Measurements from ENCODE around the gene GRB10. TPM values are rescaled to one million over a fixed set of nuclear protein-coding genes. Genes with fewer than 3 reads are reported as not detected.

The GRB10 gene
- polyA plus RNA-seq, 2 of the 4 experiments (the other 2 are of a cell fraction): 23.2 to 37.0 TPM

DNA sequence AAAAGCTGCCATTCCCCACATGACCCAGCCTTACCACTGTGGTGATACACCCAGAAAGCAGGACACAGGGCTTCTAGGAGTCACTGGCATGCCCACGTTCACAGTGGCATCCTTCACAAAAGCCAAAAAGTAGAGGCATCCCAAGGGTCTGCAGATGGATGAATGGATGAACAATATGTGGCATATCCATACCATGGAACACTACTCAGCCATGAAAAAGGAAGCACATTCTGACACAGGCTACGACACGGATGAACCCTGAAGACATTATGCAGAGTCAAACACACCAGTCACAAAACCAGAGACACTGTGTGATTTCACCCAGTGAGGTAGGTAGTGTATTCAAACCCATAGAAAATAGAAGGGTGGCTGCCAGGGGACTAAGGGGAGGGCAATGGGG lies 112.8 kb downstream of the GRB10 start:
- Histone ChIP-seq H3K4me1 (peaks cover 7% of the 10 kb centered on the region), H3K4me2 (no peak overlapping the region), H3K27ac (no peak overlapping the region), H3K9me3 (no peaks in the 10 kb centered on the region), H3K4me3 (no peak overlapping the region)
- TF ChIP-seq, protein P1, sequence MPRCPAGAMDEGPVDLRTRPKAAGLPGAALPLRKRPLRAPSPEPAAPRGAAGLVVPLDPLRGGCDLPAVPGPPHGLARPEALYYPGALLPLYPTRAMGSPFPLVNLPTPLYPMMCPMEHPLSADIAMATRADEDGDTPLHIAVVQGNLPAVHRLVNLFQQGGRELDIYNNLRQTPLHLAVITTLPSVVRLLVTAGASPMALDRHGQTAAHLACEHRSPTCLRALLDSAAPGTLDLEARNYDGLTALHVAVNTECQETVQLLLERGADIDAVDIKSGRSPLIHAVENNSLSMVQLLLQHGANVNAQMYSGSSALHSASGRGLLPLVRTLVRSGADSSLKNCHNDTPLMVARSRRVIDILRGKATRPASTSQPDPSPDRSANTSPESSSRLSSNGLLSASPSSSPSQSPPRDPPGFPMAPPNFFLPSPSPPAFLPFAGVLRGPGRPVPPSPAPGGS (IDR thresholded peaks at IDR 0.05): no peak
- no peak for TF ChIP-seq HDAC2 (IDR thresholded peaks at IDR 0.05)
- TF ChIP-seq HOXB5 (CRISPR knock-in tag; IDR thresholded peaks at IDR 0.05): no peak
- TF ChIP-seq SREBF2 (IDR thresholded peaks at IDR 0.05): no peak
- TF ChIP-seq JUNB (IDR thresholded peaks at IDR 0.05): no peak
- no peak for TF ChIP-seq MYC (IDR thresholded peaks at IDR 0.05; ENCODE audit: borderline replicate concordance, low read length)
- TF ChIP-seq KDM1A (IDR thresholded peaks at IDR 0.05; ENCODE audit: low read depth): no peak
- no peak for TF ChIP-seq MAZ (IDR thresholded peaks at IDR 0.05; ENCODE audit: borderline replicate concordance, low read depth, low read length)
- TF ChIP-seq RNF2 (IDR thresholded peaks at IDR 0.05; ENCODE audit: borderline replicate concordance, low read depth): no peak
- TF ChIP-seq, protein P2, sequence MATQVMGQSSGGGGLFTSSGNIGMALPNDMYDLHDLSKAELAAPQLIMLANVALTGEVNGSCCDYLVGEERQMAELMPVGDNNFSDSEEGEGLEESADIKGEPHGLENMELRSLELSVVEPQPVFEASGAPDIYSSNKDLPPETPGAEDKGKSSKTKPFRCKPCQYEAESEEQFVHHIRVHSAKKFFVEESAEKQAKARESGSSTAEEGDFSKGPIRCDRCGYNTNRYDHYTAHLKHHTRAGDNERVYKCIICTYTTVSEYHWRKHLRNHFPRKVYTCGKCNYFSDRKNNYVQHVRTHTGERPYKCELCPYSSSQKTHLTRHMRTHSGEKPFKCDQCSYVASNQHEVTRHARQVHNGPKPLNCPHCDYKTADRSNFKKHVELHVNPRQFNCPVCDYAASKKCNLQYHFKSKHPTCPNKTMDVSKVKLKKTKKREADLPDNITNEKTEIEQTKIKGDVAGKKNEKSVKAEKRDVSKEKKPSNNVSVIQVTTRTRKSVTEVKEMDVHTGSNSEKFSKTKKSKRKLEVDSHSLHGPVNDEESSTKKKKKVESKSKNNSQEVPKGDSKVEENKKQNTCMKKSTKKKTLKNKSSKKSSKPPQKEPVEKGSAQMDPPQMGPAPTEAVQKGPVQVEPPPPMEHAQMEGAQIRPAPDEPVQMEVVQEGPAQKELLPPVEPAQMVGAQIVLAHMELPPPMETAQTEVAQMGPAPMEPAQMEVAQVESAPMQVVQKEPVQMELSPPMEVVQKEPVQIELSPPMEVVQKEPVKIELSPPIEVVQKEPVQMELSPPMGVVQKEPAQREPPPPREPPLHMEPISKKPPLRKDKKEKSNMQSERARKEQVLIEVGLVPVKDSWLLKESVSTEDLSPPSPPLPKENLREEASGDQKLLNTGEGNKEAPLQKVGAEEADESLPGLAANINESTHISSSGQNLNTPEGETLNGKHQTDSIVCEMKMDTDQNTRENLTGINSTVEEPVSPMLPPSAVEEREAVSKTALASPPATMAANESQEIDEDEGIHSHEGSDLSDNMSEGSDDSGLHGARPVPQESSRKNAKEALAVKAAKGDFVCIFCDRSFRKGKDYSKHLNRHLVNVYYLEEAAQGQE (IDR thresholded peaks at IDR 0.05): no peak
- TF ChIP-seq TP53 (CRISPR knock-in tag; IDR thresholded peaks at IDR 0.05): no peak
- no peak for TF ChIP-seq RFX5 (IDR thresholded peaks at IDR 0.05)
- TF ChIP-seq TFCP2L1 (CRISPR knock-in tag; IDR thresholded peaks at IDR 0.05): no peak
- TF ChIP-seq, protein P3, sequence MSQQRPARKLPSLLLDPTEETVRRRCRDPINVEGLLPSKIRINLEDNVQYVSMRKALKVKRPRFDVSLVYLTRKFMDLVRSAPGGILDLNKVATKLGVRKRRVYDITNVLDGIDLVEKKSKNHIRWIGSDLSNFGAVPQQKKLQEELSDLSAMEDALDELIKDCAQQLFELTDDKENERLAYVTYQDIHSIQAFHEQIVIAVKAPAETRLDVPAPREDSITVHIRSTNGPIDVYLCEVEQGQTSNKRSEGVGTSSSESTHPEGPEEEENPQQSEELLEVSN (IDR thresholded peaks at IDR 0.05; ENCODE audit: borderline replicate concordance, low read depth): no peak
- TF ChIP-seq, protein P4, sequence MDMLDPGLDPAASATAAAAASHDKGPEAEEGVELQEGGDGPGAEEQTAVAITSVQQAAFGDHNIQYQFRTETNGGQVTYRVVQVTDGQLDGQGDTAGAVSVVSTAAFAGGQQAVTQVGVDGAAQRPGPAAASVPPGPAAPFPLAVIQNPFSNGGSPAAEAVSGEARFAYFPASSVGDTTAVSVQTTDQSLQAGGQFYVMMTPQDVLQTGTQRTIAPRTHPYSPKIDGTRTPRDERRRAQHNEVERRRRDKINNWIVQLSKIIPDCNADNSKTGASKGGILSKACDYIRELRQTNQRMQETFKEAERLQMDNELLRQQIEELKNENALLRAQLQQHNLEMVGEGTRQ (IDR thresholded peaks at IDR 0.05): no peak
- no peak for TF ChIP-seq KDM5A (IDR thresholded peaks at IDR 0.05)
- no peak for TF ChIP-seq CHD4 (IDR thresholded peaks at IDR 0.05; ENCODE audit: borderline replicate concordance)
- TF ChIP-seq ZSCAN20 (CRISPR knock-in tag; IDR thresholded peaks at IDR 0.05): no peak
- POLR2A ChIA-PET: no interaction called here
- DNase-seq (ENCODE audit: low read depth in 1 of 2, low spot score in 1 of 2) (no peak), FAIRE-seq (no peak), ATAC-seq (no peak)
- CTCF ChIA-PET: no interaction called here
- WGBS (ENCODE audit: missing lambda C conversion rate): 22% methylated on average over 3 of the region's 3 CpGs

DNA sequence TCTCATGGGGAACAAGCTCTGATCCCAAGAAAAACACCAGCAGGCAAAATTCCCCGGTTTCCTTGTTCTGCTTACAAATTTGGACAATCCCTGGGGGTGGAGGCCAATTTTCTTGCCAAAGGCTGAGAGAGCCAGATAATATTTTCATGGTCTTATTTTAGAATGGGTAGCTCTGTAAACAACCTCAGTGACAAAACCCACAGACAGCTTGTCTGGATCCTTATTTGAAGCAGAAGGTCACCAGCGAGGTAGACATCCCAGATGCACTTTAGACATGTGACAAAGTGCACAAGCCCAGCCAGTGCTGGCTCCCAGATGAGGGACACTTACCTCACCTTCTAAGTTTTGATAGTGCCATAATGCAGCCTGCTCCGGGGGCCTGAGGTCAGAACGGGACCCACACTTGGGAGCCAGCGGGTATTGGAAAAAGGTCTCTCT lies 114.9 kb downstream of the GRB10 start:
- WGBS (ENCODE audit: missing lambda C conversion rate): 87% methylated on average over 5 of the region's 5 CpGs
- POLR2A ChIA-PET: no interaction called here
- TF ChIP-seq RFX5 (IDR thresholded peaks at IDR 0.05) (no peak), RCOR1 (IDR thresholded peaks at IDR 0.05; ENCODE audit: low read depth, low read length) (no peak), ZSCAN20 (CRISPR knock-in tag; IDR thresholded peaks at IDR 0.05) (no peak), CHD2 (IDR thresholded peaks at IDR 0.05; ENCODE audit: low read length, partially characterized antibody) (no peak), HOXA7 (CRISPR knock-in tag; IDR thresholded peaks at IDR 0.05) (no peak), BHLHE40 (IDR thresholded peaks at IDR 0.05; ENCODE audit: low read depth, low read length) (no peak), RAD21 (conservative IDR thresholded peaks at IDR 0.05 in 1 of 2, IDR thresholded peaks at IDR 0.05 in 1 of 2) (no peak), TFCP2L1 (CRISPR knock-in tag; IDR thresholded peaks at IDR 0.05) (no peak), RNF2 (IDR thresholded peaks at IDR 0.05; ENCODE audit: borderline replicate concordance, low read depth) (no peak)
- TF ChIP-seq, protein P5, sequence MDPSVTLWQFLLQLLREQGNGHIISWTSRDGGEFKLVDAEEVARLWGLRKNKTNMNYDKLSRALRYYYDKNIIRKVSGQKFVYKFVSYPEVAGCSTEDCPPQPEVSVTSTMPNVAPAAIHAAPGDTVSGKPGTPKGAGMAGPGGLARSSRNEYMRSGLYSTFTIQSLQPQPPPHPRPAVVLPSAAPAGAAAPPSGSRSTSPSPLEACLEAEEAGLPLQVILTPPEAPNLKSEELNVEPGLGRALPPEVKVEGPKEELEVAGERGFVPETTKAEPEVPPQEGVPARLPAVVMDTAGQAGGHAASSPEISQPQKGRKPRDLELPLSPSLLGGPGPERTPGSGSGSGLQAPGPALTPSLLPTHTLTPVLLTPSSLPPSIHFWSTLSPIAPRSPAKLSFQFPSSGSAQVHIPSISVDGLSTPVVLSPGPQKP (IDR thresholded peaks at IDR 0.05; ENCODE audit: low read depth, low read length): no peak
- TF ChIP-seq, protein P6, sequence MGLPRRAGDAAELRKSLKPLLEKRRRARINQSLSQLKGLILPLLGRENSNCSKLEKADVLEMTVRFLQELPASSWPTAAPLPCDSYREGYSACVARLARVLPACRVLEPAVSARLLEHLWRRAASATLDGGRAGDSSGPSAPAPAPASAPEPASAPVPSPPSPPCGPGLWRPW (IDR thresholded peaks at IDR 0.05): no peak
- TF ChIP-seq, protein P7, sequence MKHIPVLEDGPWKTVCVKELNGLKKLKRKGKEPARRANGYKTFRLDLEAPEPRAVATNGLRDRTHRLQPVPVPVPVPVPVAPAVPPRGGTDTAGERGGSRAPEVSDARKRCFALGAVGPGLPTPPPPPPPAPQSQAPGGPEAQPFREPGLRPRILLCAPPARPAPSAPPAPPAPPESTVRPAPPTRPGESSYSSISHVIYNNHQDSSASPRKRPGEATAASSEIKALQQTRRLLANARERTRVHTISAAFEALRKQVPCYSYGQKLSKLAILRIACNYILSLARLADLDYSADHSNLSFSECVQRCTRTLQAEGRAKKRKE (CRISPR knock-in tag; IDR thresholded peaks at IDR 0.05; ENCODE audit: low read depth): no peak
- TF ChIP-seq, protein P1 (IDR thresholded peaks at IDR 0.05): no peak
- TF ChIP-seq, protein P8, sequence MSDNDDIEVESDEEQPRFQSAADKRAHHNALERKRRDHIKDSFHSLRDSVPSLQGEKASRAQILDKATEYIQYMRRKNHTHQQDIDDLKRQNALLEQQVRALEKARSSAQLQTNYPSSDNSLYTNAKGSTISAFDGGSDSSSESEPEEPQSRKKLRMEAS (IDR thresholded peaks at IDR 0.05): no peak
- Histone ChIP-seq H3K27ac (no peak overlapping the region), H3K4me2 (no peak overlapping the region), H3K9me3 (no peaks in the 10 kb centered on the region), H3K4me3 (no peak overlapping the region), H3K4me1 (peaks cover 12% of the 10 kb centered on the region)
- no peak for ATAC-seq
- FAIRE-seq: no peak
- CTCF ChIA-PET: no interaction called here
- no peak for DNase-seq (ENCODE audit: low read depth in 1 of 2, low spot score in 1 of 2)

All from A549 (cell line).